OCI-M2 (cell line): ENCODE data around the gene LPO.

Experiments used
- DNase-seq: peaks from one replicate; lab custom pipeline; 2025; ENCODE audit not compliant: unreplicated experiment; lab: John Stamatoyannopoulos, UW

LPO gene

GRCh38 chr17:58238147-58238634 is at the start of gene LPO:
TSS of gene LPO (plus strand) at chr17:58238584. CDS start at chr17:58242980, 4,396 bp downstream.
- no peak for DNase-seq

- no peak for DNase-seq
Observed at GRCh38 chr17:58189436-58190146, 48.8 kb upstream of the LPO start.

- DNase-seq = no peak
Observed at GRCh38 chr17:58191241-58191896, 47.0 kb upstream of the LPO start.

- DNase-seq = no peak
Observed at GRCh38 chr17:58192612-58193011, 45.8 kb upstream of the LPO start, which contains the start of gene EPX. TSS of gene EPX (plus strand) at chr17:58192726. CDS start at chr17:58192847, 121 bp downstream.

- DNase-seq = no peak
Observed at GRCh38 chr17:58193641-58194255, 44.6 kb upstream of the LPO start.

- no peak for DNase-seq
Observed at GRCh38 chr17:58195518-58196123, 42.8 kb upstream of the LPO start.

GRCh38 chr17:58196610-58197009 is 41.8 kb upstream of the LPO start:
- DNase-seq = no peak

- no peak for DNase-seq
Observed at GRCh38 chr17:58200024-58200633, 38.3 kb upstream of the LPO start.

GRCh38 chr17:58202859-58203258 is 35.5 kb upstream of the LPO start:
- no peak for DNase-seq

GRCh38 chr17:58204796-58205195 is 33.6 kb upstream of the LPO start:
- DNase-seq = no peak

- DNase-seq = no peak
Observed at GRCh38 chr17:58205936-58206335, 32.4 kb upstream of the LPO start.

- DNase-seq = no peak
Observed at GRCh38 chr17:58207451-58207850, 30.9 kb upstream of the LPO start.

GRCh38 chr17:58208344-58208743 is 30.0 kb upstream of the LPO start:
- no peak for DNase-seq

- no peak for DNase-seq
Observed at GRCh38 chr17:58210922-58211321, 27.5 kb upstream of the LPO start.

- no peak for DNase-seq
Observed at GRCh38 chr17:58215685-58216084, 22.7 kb upstream of the LPO start.

GRCh38 chr17:58217766-58218165 is 20.6 kb upstream of the LPO start:
- no peak for DNase-seq

GRCh38 chr17:58219007-58219788 is 19.2 kb upstream of the LPO start, which contains the start of gene MKS1:
TSS of gene MKS1 (minus strand) at chr17:58219255. CDS start at chr17:58219230, 25 bp downstream.
- DNase-seq = peak; percentile 64

- DNase-seq = no peak
Observed at GRCh38 chr17:58219789-58220183, 18.6 kb upstream of the LPO start.

- no peak for DNase-seq
Observed at GRCh38 chr17:58224315-58224714, 14.1 kb upstream of the LPO start.

- DNase-seq = no peak
Observed at GRCh38 chr17:58227733-58228132, 10.7 kb upstream of the LPO start.
